Transverse colon (tissue), 4 donors: ENCODE measurements around the gene HEYL. TPM values are rescaled to one million over a fixed set of nuclear protein-coding genes. Genes with fewer than 3 reads are reported as not detected.

ENCODE experiments used
- DNase-seq: peaks from one replicate; pipeline ENCODE4 v3.0.0-alpha.2; 2019
- H3K27ac ChIP-seq, 4 donors: fragments of 200-600 bp; sonication (generic); 2 replicates each; pipeline ENCODE4 v1.5.1; 2016 to 2018; ENCODE audit warnings: inconsistent platforms in 4 of 4
- H3K27me3 ChIP-seq: fragments of 200-600 bp; sonication (generic); 2 replicates; pipeline ENCODE4 v1.5.1; 2017; ENCODE audit warnings: inconsistent platforms
- H3K36me3 ChIP-seq, 4 donors: fragments of 200-600 bp; sonication (generic); 2 replicates each; pipeline ENCODE4 v1.5.1; 2017 to 2019; ENCODE audit warnings: inconsistent platforms in 4 of 4
- H3K4me1 ChIP-seq, 4 donors: fragments of 200-600 bp; sonication (generic); 2 replicates each; pipeline ENCODE4 v1.5.1; 2017 to 2020; ENCODE audit warnings: inconsistent platforms in 4 of 4
- H3K4me3 ChIP-seq, 4 donors: fragments of 200-600 bp; sonication (generic); 1 replicate in 1 of 4; 2 replicates in 3 of 4; pipeline versions ENCODE4 v1.5.1 to v1.6.1; 2017 to 2019; ENCODE audit warnings: inconsistent platforms in 4 of 4
- H3K9me3 ChIP-seq, 2 donors: fragments of 200-600 bp; sonication (generic); 2 replicates each; pipeline ENCODE4 v1.5.1; 2017 to 2019; ENCODE audit warnings: inconsistent platforms in 2 of 2
- CTCF ChIP-seq, 5 experiments: fragments of 200-600 bp in 3 of 5; fragments of 450-650 bp in 2 of 5; sonication (generic) in 3 of 5; IDR thresholded peaks; 1 replicate in 2 of 5; 2 replicates in 3 of 5; pipeline ENCODE4 v1.5.1; 2016 to 2017; ENCODE audit warnings: antibody characterized with exemption in 5 of 5, inconsistent platforms in 3 of 5, mild to moderate bottlenecking in 2 of 5, moderate library complexity in 1 of 5
- EP300 ChIP-seq: sonication (generic); formaldehyde crosslinking; IDR thresholded peaks from one replicate; pipeline ENCODE4 v1.6.1; 2017; ENCODE audit warnings: antibody characterized with exemption, low read depth
- POLR2A ChIP-seq: fragments of 450-650 bp; IDR thresholded peaks from one replicate; pipeline ENCODE4 v1.6.1; 2016; ENCODE audit warnings: antibody characterized with exemption, mild to moderate bottlenecking, moderate library complexity
- POLR2AphosphoS5 ChIP-seq, 3 donors: sonication (generic); formaldehyde crosslinking; IDR thresholded peaks; one replicate each; pipeline ENCODE4 v1.6.1; 2016; ENCODE audit warnings: antibody characterized with exemption in 3 of 3
- WGBS, 2 donors: methylation state at CpG; one replicate each; pipeline ENCODE4 v1.1.5; 2018; ENCODE audit warnings: low coverage in 1 of 2; 5-methylcytosine and 5-hydroxymethylcytosine counted together
- in situ Hi-C, 4 donors: fragments of 200-750 bp; cut with MboI; loops; one replicate each; pipeline versions ENCODE4 v1.15.0 to v1.15.1; 2017; ENCODE audit warnings: low sequenced_read_pairs in 3 of 4, low pct_ligation_motif_present in 1 of 4, low pct_unique_long_range_greater_than_20kb in 1 of 4
- intact Hi-C: fragments of 100-400 bp; cut with DNase I; formaldehyde crosslinking; loops from one replicate; pipeline ENCODE4 v1.15.1; 2023; ENCODE audit warnings: low total_unique reads
- total RNA-seq, 4 donors: library from RNA; depleted of rRNA; stranded (reverse); fragments of >200 nt; gene quantifications; one replicate each; pipeline ENCODE4 v1.1.0, GENCODE V29; 2016

HEYL gene
- total RNA-seq, 4 donors from 2014 or later, result 1.2 to 12.1 (median 2.5) TPM

- Histone ChIP-seq H3K27me3 (no peaks in the 10 kb centered on the region), H3K4me1 (no peaks in the 10 kb centered on the region), H3K36me3 (no peaks in the 10 kb centered on the region), H3K27ac (no peak overlapping the region), H3K9me3 (no peaks in the 10 kb centered on the region), H3K4me3 (no peak overlapping the region)
- in situ Hi-C loops (no loop called here), intact Hi-C loops (no loop called here)
- no peak for DNase-seq
- TF ChIP-seq CTCF (IDR thresholded peaks at IDR 0.05) (no peak), POLR2AphosphoS5 (IDR thresholded peaks at IDR 0.05) (no peak)
- WGBS, 2 donors, result 89 to 96% methylated on average over 3 to 7 of the region's 7 CpGs
Observed at GRCh38 chr1:39585933-39586332, 53.5 kb downstream of the HEYL start.

- WGBS, 2 donors, result 0 to 1% methylated on average over 5 to 46 of the region's 87 CpGs
- Histone ChIP-seq H3K36me3 (peaks cover 0 to 11% (median 5%) of the 10 kb centered on the region in 4 donors), H3K27me3 (no peaks in the 10 kb centered on the region), H3K4me3 (peak overlapping the region; percentile 72 to 97 (median 88)), H3K27ac (peak overlapping the region; percentile 83 to 97 (median 90)), H3K4me1 (peaks cover 23 to 32% (median 28%) of the 10 kb centered on the region in 4 donors), H3K9me3 (no peaks in the 10 kb centered on the region)
- TF ChIP-seq CTCF (IDR thresholded peaks at IDR 0.05) (no peak), EP300 (no peak), POLR2AphosphoS5 (IDR thresholded peaks at IDR 0.05) (no peak), POLR2A (no peak)
- in situ Hi-C loops (no loop called here), intact Hi-C loops (no loop called here)
- peak; percentile 38 for DNase-seq
Observed at GRCh38 chr1:39576016-39576657, 63.3 kb downstream of the HEYL start.

GRCh38 chr1:39575191-39576015 lies 64.0 kb downstream of the HEYL start:
- peak; percentile 58 for DNase-seq
- peaks cover 0 to 19% (median 8%) of the 10 kb centered on the region in 4 donors for H3K36me3 ChIP-seq
- peak overlapping the region; percentile 83 to 97 (median 90) for H3K27ac ChIP-seq
- in situ Hi-C loops (no loop called here), intact Hi-C loops (no loop called here)
- peak overlapping the region; percentile 72 to 97 (median 88) for H3K4me3 ChIP-seq
- TF ChIP-seq CTCF (IDR thresholded peaks at IDR 0.05) (no peak), POLR2AphosphoS5 (IDR thresholded peaks at IDR 0.05) (peak in 1 of 3 donors; percentile 14)
- peaks cover 23 to 32% (median 28%) of the 10 kb centered on the region in 4 donors for H3K4me1 ChIP-seq
- 2 to 20% methylated on average over 1 to 34 of the region's 48 CpGs for WGBS, 2 donors
- no peaks in the 10 kb centered on the region for H3K27me3 ChIP-seq
- no peaks in the 10 kb centered on the region for H3K9me3 ChIP-seq

GRCh38 chr1:39574646-39575045 lies 64.8 kb downstream of the HEYL start:
- no peak for TF ChIP-seq POLR2A
- no peak for TF ChIP-seq POLR2AphosphoS5 (IDR thresholded peaks at IDR 0.05)
- TF ChIP-seq CTCF (IDR thresholded peaks at IDR 0.05), result no peak
- no peak for TF ChIP-seq EP300
- peaks cover 0 to 26% (median 12%) of the 10 kb centered on the region in 4 donors for H3K36me3 ChIP-seq
- H3K4me1 ChIP-seq, result peaks cover 23 to 32% (median 28%) of the 10 kb centered on the region in 4 donors
- H3K9me3 ChIP-seq, result no peaks in the 10 kb centered on the region
- WGBS, 2 donors, result 16 to 20% methylated on average over 1 to 5 of the region's 5 CpGs
- DNase-seq, result peak; percentile 31
- peak overlapping the region; percentile 83 to 97 (median 90) for H3K27ac ChIP-seq
- peak overlapping the region; percentile 72 to 97 (median 88) for H3K4me3 ChIP-seq
- no peaks in the 10 kb centered on the region for H3K27me3 ChIP-seq
- intact Hi-C loops, result no loop called here
- in situ Hi-C loops, result no loop called here
